Neural cell (in vitro differentiated cells): ENCODE results near the gene PDE3A. TPM values are rescaled to one million over a fixed set of nuclear protein-coding genes. Genes with fewer than 3 reads are reported as not detected.

Experiments
- H2AFZ ChIP-seq: fragments of 200-600, 300-800 bp; sonication (generic), shearing (Covaris generic); 2 replicates; pipeline ENCODE4 v1.6.0; 2014; ENCODE audit warnings: low read depth, mild to moderate bottlenecking, antibody characterized with exemption, low read length, moderate library complexity
- H3F3A ChIP-seq: fragments of 200-600 bp; shearing (Covaris generic); 2 replicates; pipeline ENCODE4 v1.6.1; 2016; ENCODE audit warnings: mild to moderate bottlenecking, moderate library complexity, mixed read lengths, antibody characterized with exemption, low read length; ENCODE audit not compliant: insufficient read depth, poor library complexity, severe bottlenecking
- H3K27ac ChIP-seq: fragments of 200-600, 300-800 bp; sonication (generic), shearing (Covaris generic); 2 replicates; pipeline ENCODE4 v1.5.1; 2014; ENCODE audit warnings: mild to moderate bottlenecking, low read length, moderate library complexity
- H3K27me3 ChIP-seq: fragments of 300-800, 200-600 bp; sonication (generic), shearing (Covaris generic); 2 replicates; pipeline ENCODE4 v1.6.0; 2014; ENCODE audit warnings: mild to moderate bottlenecking, low read depth, low read length, moderate library complexity; ENCODE audit not compliant: insufficient read depth
- H3K36me3 ChIP-seq: fragments of 300-800, 200-600 bp; sonication (generic), shearing (Covaris generic); 2 replicates; pipeline ENCODE4 v1.5.1; 2014; ENCODE audit warnings: mild to moderate bottlenecking, antibody characterized with exemption, low read length, moderate library complexity; ENCODE audit not compliant: insufficient read depth
- H3K4me2 ChIP-seq: fragments of 300-800, 200-600 bp; sonication (generic), shearing (Covaris generic); 2 replicates; pipeline ENCODE4 v1.6.0; 2014; ENCODE audit warnings: mild to moderate bottlenecking, low read length
- H3K4me3 ChIP-seq: fragments of 300-800, 200-600 bp; sonication (generic), shearing (Covaris generic); 2 replicates; pipeline ENCODE4 v1.5.1; 2014; ENCODE audit warnings: mild to moderate bottlenecking, low read length, moderate library complexity
- H3K79me2 ChIP-seq: fragments of 200-600 bp; shearing (Covaris generic); replicated peaks from 2 replicates; pipeline ENCODE4 v1.6.0; 2014; ENCODE audit warnings: mild to moderate bottlenecking, low read length, moderate library complexity; ENCODE audit not compliant: insufficient read depth
- H3K9ac ChIP-seq: fragments of 300-800, 200-600 bp; sonication (generic), shearing (Covaris generic); 2 replicates; pipeline ENCODE4 v1.6.1; 2016; ENCODE audit warnings: mild to moderate bottlenecking, low read length, mixed read lengths
- H3K9me2 ChIP-seq: fragments of 200-600 bp; shearing (Covaris generic); 2 replicates; pipeline ENCODE4 v1.6.1; 2016; ENCODE audit warnings: mild to moderate bottlenecking, low read length, mixed read lengths; ENCODE audit not compliant: insufficient read depth
- H3K9me3 ChIP-seq: fragments of 200-600, 300-800 bp; sonication (generic), shearing (Covaris generic); 2 replicates; pipeline ENCODE4 v1.6.1; 2016; ENCODE audit warnings: mild to moderate bottlenecking, mixed run types, low read length, moderate library complexity, mixed read lengths
- H4K20me1 ChIP-seq: fragments of 200-600 bp; shearing (Covaris generic); 2 replicates; pipeline ENCODE4 v1.6.1; 2016; ENCODE audit warnings: mild to moderate bottlenecking, mixed run types; ENCODE audit not compliant: insufficient read depth
- EP300 ChIP-seq: fragments of 450-650 bp; conservative IDR thresholded peaks from 2 replicates; pipeline ENCODE4 v1.6.1; 2014; ENCODE audit warnings: antibody characterized with exemption, mild to moderate bottlenecking, moderate library complexity; ENCODE audit not compliant: poor library complexity, severe bottlenecking
- EZH2 ChIP-seq: fragments of 200-600, 300-800 bp; shearing (Covaris generic), sonication (generic); IDR thresholded peaks from 2 replicates; pipeline ENCODE4 v1.6.1; 2014; ENCODE audit warnings: antibody characterized with exemption, low read length, borderline replicate concordance, mild to moderate bottlenecking; ENCODE audit not compliant: insufficient read depth, poor library complexity, severe bottlenecking
- MXI1 ChIP-seq: fragments of 450-650 bp; conservative IDR thresholded peaks from 2 replicates; pipeline ENCODE4 v1.6.1; 2014; ENCODE audit warnings: antibody characterized with exemption, mild to moderate bottlenecking; ENCODE audit not compliant: poor library complexity, severe bottlenecking
- POLR2AphosphoS5 ChIP-seq: IDR thresholded peaks from 2 replicates; pipeline ENCODE4 v1.6.1; 2012
- RAD21 ChIP-seq: fragments of 450-650 bp; conservative IDR thresholded peaks from 2 replicates; pipeline ENCODE4 v1.6.1; 2014; ENCODE audit warnings: antibody characterized with exemption, mild to moderate bottlenecking, moderate library complexity
- SMC3 ChIP-seq: fragments of 450-650 bp; conservative IDR thresholded peaks from 2 replicates; pipeline ENCODE4 v1.6.1; 2014; ENCODE audit warnings: antibody characterized with exemption, mild to moderate bottlenecking, moderate library complexity; ENCODE audit not compliant: poor library complexity
- TAF1 ChIP-seq: IDR thresholded peaks from 2 replicates; pipeline ENCODE4 v1.6.1; 2012; ENCODE audit warnings: low read depth
- polyA plus RNA-seq: library from polyadenylated mRNA; depleted of rRNA; stranded (reverse); fragments of >200 nt; gene quantifications from 2 replicates; pipeline ENCODE4 v1.2.3, GENCODE V29; 2014
- TF ChIP-seq, protein P1 (sequence below): fragments of 450-650 bp; IDR thresholded peaks from 2 replicates; pipeline ENCODE4 v1.5.1; 2014; ENCODE audit warnings: antibody characterized with exemption, mild to moderate bottlenecking, moderate library complexity; ENCODE audit not compliant: poor library complexity, severe bottlenecking
- TF ChIP-seq, protein P2 (sequence below): IDR thresholded peaks from 2 replicates; pipeline ENCODE4 v1.6.1; 2012; ENCODE audit warnings: borderline replicate concordance

The PDE3A gene
- polyA plus RNA-seq, 1 donor from 2014 or later: 0.94 TPM

DNA sequence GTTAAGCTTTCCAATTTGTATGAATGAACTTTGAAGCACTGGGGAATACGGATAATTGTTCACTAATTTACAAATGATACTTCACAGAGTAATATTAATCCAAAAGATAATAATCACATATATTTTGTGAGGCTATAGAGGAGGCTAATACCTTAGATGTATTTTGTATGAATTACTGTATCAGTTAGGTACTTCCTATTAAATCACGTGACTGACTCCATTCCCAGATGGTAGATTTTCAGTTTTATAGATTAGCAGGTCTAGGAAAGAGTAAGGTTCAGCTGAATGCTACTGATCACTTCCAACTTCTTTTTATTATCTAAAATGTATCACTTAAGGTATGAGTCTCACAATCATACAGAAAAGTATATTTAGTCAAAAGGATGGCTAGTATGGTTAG is 133.6 kb downstream of the PDE3A start:
- H3K36me3 ChIP-seq: no peaks in the 10 kb centered on the region

DNA sequence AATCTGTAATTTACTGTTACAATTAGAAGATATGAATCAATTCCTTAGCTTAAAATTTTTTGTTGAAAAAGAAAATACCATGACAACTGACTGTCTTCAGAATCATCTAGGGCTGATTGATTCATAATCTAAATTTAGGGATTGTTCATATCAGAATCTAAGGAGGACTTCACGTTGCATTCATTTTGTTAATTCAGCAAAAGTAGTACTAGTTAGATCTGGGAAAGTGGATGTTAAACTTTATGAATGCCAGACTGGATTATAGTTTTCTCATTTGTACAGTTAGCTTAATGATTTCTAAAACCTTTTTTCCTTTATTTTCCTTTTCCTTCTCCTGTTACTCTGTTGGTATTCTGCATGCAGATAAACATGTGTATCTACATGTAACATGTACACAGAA is 135.5 kb downstream of the PDE3A start:
- no peaks in the 10 kb centered on the region for H3K79me2 ChIP-seq
- no peak overlapping the region for H3K4me2 ChIP-seq
- H3K27ac ChIP-seq: no peak overlapping the region
- H3K9me2 ChIP-seq: no peaks in the 10 kb centered on the region
- no peaks in the 10 kb centered on the region for H4K20me1 ChIP-seq
- no peaks in the 10 kb centered on the region for H3K36me3 ChIP-seq
- H3K9me3 ChIP-seq: no peaks in the 10 kb centered on the region
- no peaks in the 10 kb centered on the region for H3F3A ChIP-seq
- no peak overlapping the region for H3K4me3 ChIP-seq
- TF ChIP-seq TAF1 (no peak), POLR2AphosphoS5 (no peak), RAD21 (no peak), SMC3 (no peak), EP300 (no peak), EZH2 (no peak), MXI1 (no peak)
- TF ChIP-seq, protein P1, sequence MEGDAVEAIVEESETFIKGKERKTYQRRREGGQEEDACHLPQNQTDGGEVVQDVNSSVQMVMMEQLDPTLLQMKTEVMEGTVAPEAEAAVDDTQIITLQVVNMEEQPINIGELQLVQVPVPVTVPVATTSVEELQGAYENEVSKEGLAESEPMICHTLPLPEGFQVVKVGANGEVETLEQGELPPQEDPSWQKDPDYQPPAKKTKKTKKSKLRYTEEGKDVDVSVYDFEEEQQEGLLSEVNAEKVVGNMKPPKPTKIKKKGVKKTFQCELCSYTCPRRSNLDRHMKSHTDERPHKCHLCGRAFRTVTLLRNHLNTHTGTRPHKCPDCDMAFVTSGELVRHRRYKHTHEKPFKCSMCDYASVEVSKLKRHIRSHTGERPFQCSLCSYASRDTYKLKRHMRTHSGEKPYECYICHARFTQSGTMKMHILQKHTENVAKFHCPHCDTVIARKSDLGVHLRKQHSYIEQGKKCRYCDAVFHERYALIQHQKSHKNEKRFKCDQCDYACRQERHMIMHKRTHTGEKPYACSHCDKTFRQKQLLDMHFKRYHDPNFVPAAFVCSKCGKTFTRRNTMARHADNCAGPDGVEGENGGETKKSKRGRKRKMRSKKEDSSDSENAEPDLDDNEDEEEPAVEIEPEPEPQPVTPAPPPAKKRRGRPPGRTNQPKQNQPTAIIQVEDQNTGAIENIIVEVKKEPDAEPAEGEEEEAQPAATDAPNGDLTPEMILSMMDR: no peak
- TF ChIP-seq, protein P2, sequence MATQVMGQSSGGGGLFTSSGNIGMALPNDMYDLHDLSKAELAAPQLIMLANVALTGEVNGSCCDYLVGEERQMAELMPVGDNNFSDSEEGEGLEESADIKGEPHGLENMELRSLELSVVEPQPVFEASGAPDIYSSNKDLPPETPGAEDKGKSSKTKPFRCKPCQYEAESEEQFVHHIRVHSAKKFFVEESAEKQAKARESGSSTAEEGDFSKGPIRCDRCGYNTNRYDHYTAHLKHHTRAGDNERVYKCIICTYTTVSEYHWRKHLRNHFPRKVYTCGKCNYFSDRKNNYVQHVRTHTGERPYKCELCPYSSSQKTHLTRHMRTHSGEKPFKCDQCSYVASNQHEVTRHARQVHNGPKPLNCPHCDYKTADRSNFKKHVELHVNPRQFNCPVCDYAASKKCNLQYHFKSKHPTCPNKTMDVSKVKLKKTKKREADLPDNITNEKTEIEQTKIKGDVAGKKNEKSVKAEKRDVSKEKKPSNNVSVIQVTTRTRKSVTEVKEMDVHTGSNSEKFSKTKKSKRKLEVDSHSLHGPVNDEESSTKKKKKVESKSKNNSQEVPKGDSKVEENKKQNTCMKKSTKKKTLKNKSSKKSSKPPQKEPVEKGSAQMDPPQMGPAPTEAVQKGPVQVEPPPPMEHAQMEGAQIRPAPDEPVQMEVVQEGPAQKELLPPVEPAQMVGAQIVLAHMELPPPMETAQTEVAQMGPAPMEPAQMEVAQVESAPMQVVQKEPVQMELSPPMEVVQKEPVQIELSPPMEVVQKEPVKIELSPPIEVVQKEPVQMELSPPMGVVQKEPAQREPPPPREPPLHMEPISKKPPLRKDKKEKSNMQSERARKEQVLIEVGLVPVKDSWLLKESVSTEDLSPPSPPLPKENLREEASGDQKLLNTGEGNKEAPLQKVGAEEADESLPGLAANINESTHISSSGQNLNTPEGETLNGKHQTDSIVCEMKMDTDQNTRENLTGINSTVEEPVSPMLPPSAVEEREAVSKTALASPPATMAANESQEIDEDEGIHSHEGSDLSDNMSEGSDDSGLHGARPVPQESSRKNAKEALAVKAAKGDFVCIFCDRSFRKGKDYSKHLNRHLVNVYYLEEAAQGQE: no peak
- H3K27me3 ChIP-seq: no peaks in the 10 kb centered on the region
- H3K9ac ChIP-seq: no peak overlapping the region
- H2AFZ ChIP-seq: no peak overlapping the region

More for the DNA sequence above, 133.6 kb downstream of the PDE3A start:
- Histone ChIP-seq H4K20me1 (no peaks in the 10 kb centered on the region), H3K27me3 (no peaks in the 10 kb centered on the region), H3K4me3 (no peak overlapping the region), H3K9me2 (no peaks in the 10 kb centered on the region), H3K9ac (no peak overlapping the region), H2AFZ (no peak overlapping the region), H3F3A (no peaks in the 10 kb centered on the region), H3K27ac (no peak overlapping the region), H3K9me3 (no peaks in the 10 kb centered on the region), H3K4me2 (no peak overlapping the region), H3K79me2 (no peaks in the 10 kb centered on the region)
- TF ChIP-seq EZH2 (no peak), MXI1 (no peak), EP300 (no peak), RAD21 (no peak), SMC3 (no peak), POLR2AphosphoS5 (no peak), TAF1 (no peak)
- TF ChIP-seq, protein P2: no peak
- TF ChIP-seq, protein P1: no peak
